Liver (tissue), 9 donors: ENCODE results near the gene KISS1. TPM values are rescaled to one million over a fixed set of nuclear protein-coding genes. Genes with fewer than 3 reads are reported as not detected.

Experiments
- DNase-seq: peaks from one replicate; pipeline ENCODE4 v3.0.0-alpha.2; 2017; ENCODE audit warnings: low spot score
- H3K27ac ChIP-seq, 2 donors: one replicate each; pipeline ENCODE4 v1.7.0; 2013; ENCODE audit warnings: inconsistent platforms in 2 of 2, low read length in 2 of 2, control low read depth in 1 of 2, low read depth in 1 of 2, mild to moderate bottlenecking in 1 of 2
- H3K27me3 ChIP-seq, 4 donors: one replicate each; pipeline versions ENCODE4 v1.6.1 to v1.7.0; 2013; ENCODE audit warnings: low read length in 3 of 4, inconsistent platforms in 1 of 4, mild to moderate bottlenecking in 1 of 4, moderate library complexity in 1 of 4; ENCODE audit not compliant: control insufficient read depth in 4 of 4, insufficient read depth in 4 of 4
- H3K36me3 ChIP-seq, 4 donors: one replicate each; pipeline versions ENCODE4 v1.6.1 to v1.7.0; 2013; ENCODE audit warnings: low read length in 3 of 4, mild to moderate bottlenecking in 3 of 4, low read depth in 1 of 4, moderate library complexity in 1 of 4; ENCODE audit not compliant: control insufficient read depth in 4 of 4, insufficient read depth in 3 of 4
- H3K4me1 ChIP-seq, 4 donors: one replicate each; pipeline versions ENCODE4 v1.6.1 to v1.7.0; 2013; ENCODE audit warnings: low read length in 3 of 4, mild to moderate bottlenecking in 3 of 4, moderate library complexity in 1 of 4; ENCODE audit not compliant: control insufficient read depth in 4 of 4, insufficient read depth in 4 of 4
- H3K4me3 ChIP-seq, 3 donors: one replicate each; pipeline versions ENCODE4 v1.6.1 to v1.7.0; 2013; ENCODE audit warnings: low read length in 3 of 3, control low read depth in 1 of 3, low read depth in 1 of 3, mild to moderate bottlenecking in 1 of 3
- H3K9ac ChIP-seq, 2 donors: one replicate each; pipeline ENCODE4 v1.7.0; 2013; ENCODE audit warnings: low read length in 2 of 2, mild to moderate bottlenecking in 2 of 2, moderate library complexity in 2 of 2, control low read depth in 1 of 2, low read depth in 1 of 2
- H3K9me3 ChIP-seq, 4 donors: one replicate each; pipeline versions ENCODE4 v1.6.1 to v1.7.0; 2013; ENCODE audit warnings: low read length in 3 of 4; ENCODE audit not compliant: control insufficient read depth in 4 of 4
- CTCF ChIP-seq: fragments of 150-350 bp; IDR thresholded peaks from 2 replicates; pipeline ENCODE4 v1.5.1; 2017; ENCODE audit warnings: improper control_type of control experiment, low read depth, low read length; ENCODE audit not compliant: missing input control
- EGR1 ChIP-seq, 2 donors: IDR thresholded peaks; 2 replicates each; pipeline ENCODE4 v1.6.1; 2016 to 2018; ENCODE audit warnings: antibody characterized with exemption in 2 of 2, low read depth in 2 of 2
- FOXA2 ChIP-seq: IDR thresholded peaks from 2 replicates; pipeline ENCODE4 v1.6.1; 2016; ENCODE audit warnings: antibody characterized with exemption
- GABPA ChIP-seq, 2 donors: IDR thresholded peaks in 1 of 2; conservative IDR thresholded peaks in 1 of 2; 2 replicates each; pipeline ENCODE4 v1.6.1; 2016; ENCODE audit warnings: antibody characterized with exemption in 2 of 2, mild to moderate bottlenecking in 1 of 2, moderate library complexity in 1 of 2
- HNF4A ChIP-seq, 2 donors: conservative IDR thresholded peaks; 2 replicates each; pipeline ENCODE4 v1.6.1; 2016; ENCODE audit warnings: antibody characterized with exemption in 2 of 2, mild to moderate bottlenecking in 2 of 2
- HNF4G ChIP-seq: IDR thresholded peaks from 2 replicates; pipeline ENCODE4 v1.6.1; 2016; ENCODE audit warnings: antibody characterized with exemption
- JUND ChIP-seq, 2 donors: IDR thresholded peaks; 2 replicates each; pipeline ENCODE4 v1.6.1; 2016; ENCODE audit warnings: antibody characterized with exemption in 2 of 2
- NR2F2 ChIP-seq: IDR thresholded peaks from 2 replicates; pipeline ENCODE4 v1.6.1; 2016; ENCODE audit warnings: antibody characterized with exemption
- RAD21 ChIP-seq, 2 donors: IDR thresholded peaks; 2 replicates each; pipeline ENCODE4 v1.6.1; 2016; ENCODE audit warnings: antibody characterized with exemption in 2 of 2, mild to moderate bottlenecking in 2 of 2
- RXRA ChIP-seq, 2 donors: IDR thresholded peaks; 2 replicates each; pipeline ENCODE4 v1.6.1; 2017 to 2018; ENCODE audit warnings: antibody characterized with exemption in 2 of 2, mild to moderate bottlenecking in 1 of 2
- SP1 ChIP-seq: IDR thresholded peaks from 2 replicates; pipeline ENCODE4 v1.6.1; 2018; ENCODE audit warnings: antibody characterized with exemption, mild to moderate bottlenecking
- TAF1 ChIP-seq: conservative IDR thresholded peaks from 2 replicates; pipeline ENCODE4 v1.6.1; 2016; ENCODE audit warnings: antibody characterized with exemption, mild to moderate bottlenecking
- YY1 ChIP-seq: IDR thresholded peaks from 2 replicates; pipeline ENCODE4 v1.6.1; 2016; ENCODE audit warnings: antibody characterized with exemption, mild to moderate bottlenecking
- ZBTB33 ChIP-seq: IDR thresholded peaks from 2 replicates; pipeline ENCODE4 v1.6.1; 2016; ENCODE audit warnings: antibody characterized with exemption
- WGBS: extraction: QIAGEN DNeasy Blood & Tissue Kit; methylation state at CpG from one replicate; pipeline ENCODE4 v1.1.7; 2013; 5-methylcytosine and 5-hydroxymethylcytosine counted together
- polyA plus RNA-seq, 2 donors: library from polyadenylated mRNA; stranded (reverse) in 1 of 2; unstranded in 1 of 2; fragments of 200-250 nt in 1 of 2; fragments of >200 nt in 1 of 2; fragmentation: Nextera tagmentation in 1 of 2; extraction: Ambion mirVana in 1 of 2; gene quantifications; one replicate each; pipeline versions ENCODE4 v1.2.1 to v1.2.3, GENCODE V29; 2013 to 2015
- total RNA-seq, 2 donors: library from RNA; depleted of rRNA; stranded (reverse); fragments of >200 nt; gene quantifications; one replicate each; pipeline ENCODE4 v1.2.3, GENCODE V29; 2014
- TF ChIP-seq, protein P1 (sequence below): IDR thresholded peaks from 2 replicates; pipeline ENCODE4 v1.6.1; 2016; ENCODE audit warnings: antibody characterized with exemption, mild to moderate bottlenecking
- TF ChIP-seq, protein P2 (sequence below): IDR thresholded peaks from 2 replicates; pipeline ENCODE4 v1.6.1; 2016; ENCODE audit warnings: antibody characterized with exemption
- TF ChIP-seq, protein P3 (sequence below): IDR thresholded peaks from 2 replicates; pipeline ENCODE4 v1.6.1; 2016; ENCODE audit warnings: antibody characterized with exemption
- donor health status: healthy.
- donor health status: healthy.
- donor health status: healthy.
- donor health status: healthy.
- donor health status: healthy.

The KISS1 gene
- total and polyA plus RNA-seq, 4 donors, result 0.50 to 1.4 TPM; not detected in 2

DNA sequence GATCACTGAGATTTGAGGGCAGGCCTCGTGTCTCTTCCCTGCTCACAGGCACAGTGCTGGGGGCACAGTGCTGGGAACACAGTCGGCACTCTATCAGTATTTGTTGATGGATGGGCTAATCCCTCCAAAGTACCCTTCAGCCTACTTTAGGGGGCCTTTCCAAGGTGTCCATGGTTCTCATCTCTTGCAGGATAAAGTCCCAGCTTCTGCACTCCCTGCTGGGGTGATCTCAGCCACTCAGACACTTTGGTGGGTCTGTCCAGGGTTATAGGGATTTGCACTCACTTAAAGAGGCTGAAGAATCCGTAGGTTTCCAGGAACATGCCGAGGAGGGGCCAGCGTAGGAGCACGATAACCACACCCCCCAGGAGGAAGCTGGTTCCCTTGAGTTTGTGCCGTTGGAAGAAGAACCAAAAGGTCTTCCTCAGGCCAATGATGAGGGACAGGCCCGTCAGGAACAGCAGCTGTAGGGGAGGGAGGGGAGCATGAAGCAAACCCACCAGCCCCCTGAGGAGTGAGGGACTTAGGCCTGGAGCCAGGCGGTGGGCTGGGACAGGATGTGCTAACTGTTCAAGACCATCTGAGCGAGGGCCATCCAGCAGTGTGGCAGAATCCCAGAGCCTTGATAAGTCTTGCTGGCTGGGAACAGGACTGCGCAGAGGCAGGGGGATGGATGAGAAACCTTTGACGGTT lies 5.2 kb upstream of the KISS1 start:
- no peaks in the 10 kb centered on the region for H3K9me3 ChIP-seq
- no peak overlapping the region for H3K27ac ChIP-seq
- no peaks in the 10 kb centered on the region for H3K27me3 ChIP-seq
- peaks cover 2 to 11% (median 9%) of the 10 kb centered on the region in 4 donors for H3K4me1 ChIP-seq
- peaks cover 0 to 2% (median 0%) of the 10 kb centered on the region in 4 donors for H3K36me3 ChIP-seq
- no peak overlapping the region for H3K9ac ChIP-seq
- H3K4me3 ChIP-seq, result no peak overlapping the region
- DNase-seq, result no peak
- TF ChIP-seq, protein P1, sequence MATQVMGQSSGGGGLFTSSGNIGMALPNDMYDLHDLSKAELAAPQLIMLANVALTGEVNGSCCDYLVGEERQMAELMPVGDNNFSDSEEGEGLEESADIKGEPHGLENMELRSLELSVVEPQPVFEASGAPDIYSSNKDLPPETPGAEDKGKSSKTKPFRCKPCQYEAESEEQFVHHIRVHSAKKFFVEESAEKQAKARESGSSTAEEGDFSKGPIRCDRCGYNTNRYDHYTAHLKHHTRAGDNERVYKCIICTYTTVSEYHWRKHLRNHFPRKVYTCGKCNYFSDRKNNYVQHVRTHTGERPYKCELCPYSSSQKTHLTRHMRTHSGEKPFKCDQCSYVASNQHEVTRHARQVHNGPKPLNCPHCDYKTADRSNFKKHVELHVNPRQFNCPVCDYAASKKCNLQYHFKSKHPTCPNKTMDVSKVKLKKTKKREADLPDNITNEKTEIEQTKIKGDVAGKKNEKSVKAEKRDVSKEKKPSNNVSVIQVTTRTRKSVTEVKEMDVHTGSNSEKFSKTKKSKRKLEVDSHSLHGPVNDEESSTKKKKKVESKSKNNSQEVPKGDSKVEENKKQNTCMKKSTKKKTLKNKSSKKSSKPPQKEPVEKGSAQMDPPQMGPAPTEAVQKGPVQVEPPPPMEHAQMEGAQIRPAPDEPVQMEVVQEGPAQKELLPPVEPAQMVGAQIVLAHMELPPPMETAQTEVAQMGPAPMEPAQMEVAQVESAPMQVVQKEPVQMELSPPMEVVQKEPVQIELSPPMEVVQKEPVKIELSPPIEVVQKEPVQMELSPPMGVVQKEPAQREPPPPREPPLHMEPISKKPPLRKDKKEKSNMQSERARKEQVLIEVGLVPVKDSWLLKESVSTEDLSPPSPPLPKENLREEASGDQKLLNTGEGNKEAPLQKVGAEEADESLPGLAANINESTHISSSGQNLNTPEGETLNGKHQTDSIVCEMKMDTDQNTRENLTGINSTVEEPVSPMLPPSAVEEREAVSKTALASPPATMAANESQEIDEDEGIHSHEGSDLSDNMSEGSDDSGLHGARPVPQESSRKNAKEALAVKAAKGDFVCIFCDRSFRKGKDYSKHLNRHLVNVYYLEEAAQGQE, result no peak
- TF ChIP-seq YY1 (no peak), SP1 (no peak), GABPA (IDR thresholded peaks at IDR 0.05 in 1 of 2, conservative IDR thresholded peaks at IDR 0.05 in 1 of 2) (no peak), FOXA2 (no peak), RAD21 (IDR thresholded peaks at IDR 0.05) (no peak), EGR1 (IDR thresholded peaks at IDR 0.05; ENCODE audit: low read depth in 2 of 2) (no peak), RXRA (IDR thresholded peaks at IDR 0.05) (no peak), CTCF (no peak), ZBTB33 (no peak), TAF1 (no peak), JUND (IDR thresholded peaks at IDR 0.05) (no peak), HNF4A (conservative IDR thresholded peaks at IDR 0.05) (no peak), HNF4G (no peak), NR2F2 (no peak)
- TF ChIP-seq, protein P2, sequence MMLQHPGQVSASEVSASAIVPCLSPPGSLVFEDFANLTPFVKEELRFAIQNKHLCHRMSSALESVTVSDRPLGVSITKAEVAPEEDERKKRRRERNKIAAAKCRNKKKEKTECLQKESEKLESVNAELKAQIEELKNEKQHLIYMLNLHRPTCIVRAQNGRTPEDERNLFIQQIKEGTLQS, result no peak
- TF ChIP-seq, protein P3, sequence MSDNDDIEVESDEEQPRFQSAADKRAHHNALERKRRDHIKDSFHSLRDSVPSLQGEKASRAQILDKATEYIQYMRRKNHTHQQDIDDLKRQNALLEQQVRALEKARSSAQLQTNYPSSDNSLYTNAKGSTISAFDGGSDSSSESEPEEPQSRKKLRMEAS, result no peak
- WGBS, result 90% methylated on average over 12 of the region's 12 CpGs
